Stimulated activated CD8-positive, alpha-beta memory T cell treated with anti-CD3 and anti-CD28 coated beads, Interleukin-7, amount 100 ng/mL, for 1 hour (primary cell): ENCODE results near the gene CCDC102A.
"Not testable (repeated sequence)": the region's sequence is repeated elsewhere in the genome, so short reads cannot be mapped to it uniquely, and the experiment has no call there.

Source experiments
- DNase-seq, 2 donors: peaks; one replicate each; pipeline ENCODE4 v3.0.0-alpha.2; 2020; ENCODE audit warnings: low read depth in 2 of 2

CCDC102A gene

GRCh38 chr16:57565461-57565860, 29.1 kb upstream of the CCDC102A start:
- no peak for DNase-seq

- DNase-seq = no peak
Measured at GRCh38 chr16:57564571-57565270, 28.4 kb upstream of the CCDC102A start.

GRCh38 chr16:57563761-57564160, 27.4 kb upstream of the CCDC102A start:
- no peak for DNase-seq

GRCh38 chr16:57563487-57563750, 27.0 kb upstream of the CCDC102A start:
- no peak for DNase-seq

- DNase-seq = no peak
Measured at GRCh38 chr16:57562669-57563486, 26.5 kb upstream of the CCDC102A start.

GRCh38 chr16:57562066-57562465, 25.7 kb upstream of the CCDC102A start:
- no peak for DNase-seq

GRCh38 chr16:57559072-57559790, 22.9 kb upstream of the CCDC102A start:
- no peak for DNase-seq

GRCh38 chr16:57556941-57557541, 20.7 kb upstream of the CCDC102A start:
- DNase-seq = no peak

- no peak for DNase-seq
Measured at GRCh38 chr16:57555831-57556230, 19.5 kb upstream of the CCDC102A start.

- no peak for DNase-seq
Measured at GRCh38 chr16:57551057-57551456, 14.7 kb upstream of the CCDC102A start.

- DNase-seq = no peak
Measured at GRCh38 chr16:57549730-57550129, 13.4 kb upstream of the CCDC102A start.

- DNase-seq = no peak
Measured at GRCh38 chr16:57548408-57548807, 12.0 kb upstream of the CCDC102A start.

- DNase-seq = not testable (repeated sequence)
Measured at GRCh38 chr16:57547524-57547923, 11.2 kb upstream of the CCDC102A start.

- DNase-seq = no peak
Measured at GRCh38 chr16:57544124-57544653, 7.8 kb upstream of the CCDC102A start.

GRCh38 chr16:57541754-57542435, 5.5 kb upstream of the CCDC102A start:
- no peak for DNase-seq

GRCh38 chr16:57540906-57541753, 4.8 kb upstream of the CCDC102A start:
- no peak for DNase-seq

- no peak for DNase-seq
Measured at GRCh38 chr16:57540387-57540786, 4.0 kb upstream of the CCDC102A start.

GRCh38 chr16:57539072-57539796, 2.9 kb upstream of the CCDC102A start:
- no peak for DNase-seq

GRCh38 chr16:57538235-57538721, 1.9 kb upstream of the CCDC102A start:
- no peak for DNase-seq
